SJSA1 (cell line): ENCODE results near the gene TFB1M. TPM values are rescaled to one million over a fixed set of nuclear protein-coding genes. Genes with fewer than 3 reads are reported as not detected.
A peak's percentile ranks its signal among the peaks of the same experiment; 100 is the strongest.
"Not testable (repeated sequence)": the region's sequence is repeated elsewhere in the genome, so short reads cannot be mapped to it uniquely, and the experiment has no call there.

ENCODE experiments used
- DNase-seq, 2 experiments: peaks; one replicate each; pipeline ENCODE4 v3.0.0-alpha.2; 2015 to 2020; ENCODE audit warnings: low spot score in 2 of 2, low read depth in 1 of 2
- H3K27ac ChIP-seq: fragments of 250-450 bp; sonication (Bioruptor Pico); 2 replicates; pipeline ENCODE4 v1.5.1; 2020; ENCODE audit warnings: mild to moderate bottlenecking, moderate library complexity
- H3K27me3 ChIP-seq: fragments of 250-450 bp; sonication (Bioruptor Pico); replicated peaks from 2 replicates; pipeline ENCODE4 v1.5.1; 2020; ENCODE audit warnings: mild to moderate bottlenecking, moderate library complexity
- H3K36me3 ChIP-seq: fragments of 250-450 bp; sonication (Bioruptor Pico); 2 replicates; pipeline ENCODE4 v1.5.1; 2020; ENCODE audit warnings: mild to moderate bottlenecking
- H3K4me1 ChIP-seq: fragments of 250-450 bp; sonication (Bioruptor Pico); replicated peaks from 2 replicates; pipeline ENCODE4 v1.6.1; 2021; ENCODE audit warnings: mild to moderate bottlenecking
- H3K4me3 ChIP-seq: fragments of 250-450 bp; sonication (Bioruptor Pico); 2 replicates; pipeline ENCODE4 v1.5.1; 2020; ENCODE audit warnings: mild to moderate bottlenecking
- H3K9me3 ChIP-seq: fragments of 250-450 bp; sonication (Bioruptor Pico); replicated peaks from 2 replicates; pipeline ENCODE4 v1.5.1; 2020; ENCODE audit warnings: mild to moderate bottlenecking
- total RNA-seq: library from RNA; depleted of rRNA; stranded (reverse); fragments of >200 nt; shearing (Covaris generic); gene quantifications from 2 replicates; pipeline ENCODE4 v1.2.3, GENCODE V29; 2014

Gene TFB1M
- total RNA-seq, 1 experiment from 2014 or later = 15.9 TPM

DNA sequence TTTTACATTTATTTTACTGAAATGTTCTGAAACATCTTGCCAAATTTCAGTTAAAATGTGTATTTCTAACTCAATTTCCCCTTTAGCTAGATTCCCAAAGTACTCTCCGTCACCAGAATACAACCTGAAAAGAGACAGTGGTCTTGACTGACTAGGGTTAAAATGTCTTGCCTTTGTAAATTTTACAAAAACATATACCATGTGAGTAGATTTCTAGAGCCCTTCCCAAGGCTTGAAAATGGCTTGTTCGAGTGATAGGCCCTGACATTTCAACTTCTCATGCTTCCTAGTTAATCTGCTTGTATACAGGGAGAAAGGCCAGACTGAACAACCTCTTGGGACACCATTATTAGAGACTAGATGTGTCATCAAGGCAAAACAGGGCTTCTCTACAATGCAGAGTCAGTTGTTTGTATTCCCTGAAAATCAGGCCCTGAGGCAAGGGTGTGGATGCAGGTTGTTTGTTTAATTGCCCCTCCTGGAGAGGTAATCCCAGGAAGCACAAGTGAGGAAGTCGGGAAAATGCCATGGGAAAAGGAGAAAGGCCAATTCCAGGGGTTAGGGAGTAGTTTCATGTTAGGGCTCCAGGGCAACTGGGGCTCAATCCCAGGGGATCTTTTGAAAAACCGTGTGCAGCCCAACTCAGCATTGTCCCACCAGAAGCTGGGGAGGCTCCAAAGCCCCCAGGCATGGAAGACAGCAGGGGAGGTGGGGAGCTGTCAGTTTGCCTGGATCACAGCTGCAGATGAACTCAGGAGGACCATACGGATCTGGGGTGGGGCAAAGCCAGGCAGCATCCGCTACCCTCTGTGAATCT, 11.6 kb upstream of the TFB1M start:
- DNase-seq = no peak
- H3K9me3 ChIP-seq = no peaks in the 10 kb centered on the region
- no peak overlapping the region for H3K27ac ChIP-seq
- no peaks in the 10 kb centered on the region; the same call in 1 of the 2 replicates for H3K4me1 ChIP-seq
- no peak overlapping the region for H3K4me3 ChIP-seq
- H3K27me3 ChIP-seq = no peaks in the 10 kb centered on the region
- H3K36me3 ChIP-seq = no peaks in the 10 kb centered on the region

DNA sequence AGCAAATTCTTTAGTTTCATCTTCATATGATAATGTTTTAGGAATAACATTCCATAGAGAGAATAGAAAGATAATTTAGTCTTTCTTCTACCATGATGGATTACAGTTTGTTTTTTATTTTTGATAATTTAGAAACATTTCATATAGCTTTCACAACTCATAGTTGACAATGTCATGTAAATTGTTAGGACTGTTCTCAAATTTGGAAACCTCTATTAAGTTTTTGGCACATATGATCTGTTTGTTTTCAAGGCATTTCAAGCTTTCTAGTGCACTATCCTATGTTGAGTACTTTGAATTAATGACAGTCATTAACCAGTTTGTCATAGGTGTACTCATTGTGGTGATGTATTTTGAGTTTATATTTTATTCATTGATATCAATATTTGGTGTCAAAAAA, 10.7 kb upstream of the TFB1M start:
- no peak overlapping the region for H3K27ac ChIP-seq
- H3K27me3 ChIP-seq = no peaks in the 10 kb centered on the region
- no peaks in the 10 kb centered on the region; the same call in 1 of the 2 replicates for H3K4me1 ChIP-seq
- no peaks in the 10 kb centered on the region for H3K36me3 ChIP-seq
- H3K4me3 ChIP-seq = no peak overlapping the region
- no peak for DNase-seq
- no peaks in the 10 kb centered on the region for H3K9me3 ChIP-seq

GRCh38 chr6:155324172-155324571, 9.9 kb upstream of the TFB1M start:
- DNase-seq = no peak
- Histone ChIP-seq H3K9me3 (no peaks in the 10 kb centered on the region), H3K27me3 (no peaks in the 10 kb centered on the region), H3K4me3 (no peak overlapping the region), H3K4me1 (no peaks in the 10 kb centered on the region; the same call in 1 of the 2 replicates), H3K27ac (no peak overlapping the region), H3K36me3 (no peaks in the 10 kb centered on the region)

DNA sequence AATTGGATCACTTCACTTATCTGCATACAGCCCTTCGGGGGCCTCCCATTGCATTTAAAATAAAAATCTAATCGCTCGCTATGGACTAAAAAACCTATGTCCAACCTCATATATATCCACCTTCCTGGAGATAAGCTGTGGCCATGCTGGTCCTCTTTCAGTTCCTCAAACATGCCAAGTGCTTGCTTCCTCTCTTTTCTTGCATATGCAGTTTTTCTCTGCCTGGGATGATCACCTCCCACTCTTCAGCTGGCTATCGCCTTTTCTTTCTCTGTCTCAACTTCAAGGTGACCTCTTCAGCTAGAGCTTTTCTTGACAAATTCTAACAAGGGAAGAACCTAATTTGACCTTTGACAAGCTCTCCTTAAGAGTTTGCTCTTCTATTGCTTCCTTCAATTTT, 5.6 kb upstream of the TFB1M start:
- Histone ChIP-seq H3K27me3 (no peaks in the 10 kb centered on the region), H3K27ac (no peak overlapping the region), H3K4me1 (peaks cover 4% of the 10 kb centered on the region), H3K9me3 (no peaks in the 10 kb centered on the region), H3K4me3 (no peak overlapping the region), H3K36me3 (no peaks in the 10 kb centered on the region)
- DNase-seq = no peak

- Histone ChIP-seq H3K36me3 (peaks cover 5% of the 10 kb centered on the region), H3K4me1 (peaks cover 4% of the 10 kb centered on the region), H3K9me3 (no peaks in the 10 kb centered on the region), H3K27ac (no peak overlapping the region), H3K4me3 (no peak overlapping the region), H3K27me3 (no peaks in the 10 kb centered on the region)
- no peak for DNase-seq
Measured at GRCh38 chr6:155317186-155317585, 2.9 kb upstream of the TFB1M start.

GRCh38 chr6:155316419-155316818, 2.1 kb upstream of the TFB1M start:
- Histone ChIP-seq H3K27ac (no peak overlapping the region), H3K27me3 (no peaks in the 10 kb centered on the region), H3K4me3 (no peak overlapping the region), H3K4me1 (peaks cover 7% of the 10 kb centered on the region), H3K9me3 (no peaks in the 10 kb centered on the region), H3K36me3 (peaks cover 13% of the 10 kb centered on the region)
- no peak for DNase-seq

GRCh38 chr6:155315516-155315871, 1.2 kb upstream of the TFB1M start:
- Histone ChIP-seq H3K4me1 (peaks cover 16% of the 10 kb centered on the region), H3K4me3 (peak overlapping the region; percentile 64), H3K27ac (peak overlapping the region; percentile 56), H3K36me3 (peaks cover 17% of the 10 kb centered on the region), H3K27me3 (no peaks in the 10 kb centered on the region), H3K9me3 (no peaks in the 10 kb centered on the region)
- no peak for DNase-seq

DNA sequence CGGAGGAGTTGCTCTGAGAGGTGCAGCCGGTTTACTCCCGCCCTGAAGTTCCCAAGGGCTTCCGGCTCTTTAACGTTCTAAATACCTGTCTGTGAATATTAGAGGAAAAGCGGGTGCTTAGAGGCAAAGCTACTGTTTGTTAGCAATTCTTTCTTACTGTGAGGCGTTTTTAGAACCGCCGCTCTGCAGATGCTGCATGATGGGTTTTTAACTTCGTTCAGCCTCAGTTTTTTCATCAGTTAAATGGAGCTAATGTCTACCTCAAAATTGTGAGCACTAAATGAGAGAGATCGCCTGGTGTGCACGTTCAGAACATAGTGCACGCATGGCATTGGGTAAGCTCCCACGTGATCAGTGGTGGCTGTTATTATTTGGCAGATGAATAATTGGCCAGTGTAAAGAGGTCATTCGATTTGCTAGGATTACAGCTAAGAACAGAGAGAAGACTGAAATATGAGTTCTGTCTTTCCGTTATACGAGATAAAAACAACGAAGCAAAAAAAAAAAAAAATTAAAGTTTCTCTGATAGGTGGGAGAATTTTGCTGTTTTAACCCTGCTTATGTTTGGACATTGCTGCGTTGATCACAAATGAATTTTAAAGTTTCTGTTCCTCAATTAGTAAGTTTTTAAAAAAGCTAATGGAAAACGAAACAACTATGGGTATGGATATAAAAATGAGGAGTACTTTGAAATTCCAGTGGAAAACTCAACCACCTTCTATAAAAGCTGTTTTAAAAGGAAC, 660 bp upstream of the TFB1M start:
- Histone ChIP-seq H3K27ac (peak overlapping the region; percentile 56), H3K36me3 (peaks cover 22% of the 10 kb centered on the region), H3K4me3 (peak overlapping the region; percentile 64), H3K4me1 (peaks cover 21% of the 10 kb centered on the region), H3K27me3 (no peaks in the 10 kb centered on the region), H3K9me3 (no peaks in the 10 kb centered on the region)
- peak in 1 of 2 experiments; percentile 54 for DNase-seq

DNA sequence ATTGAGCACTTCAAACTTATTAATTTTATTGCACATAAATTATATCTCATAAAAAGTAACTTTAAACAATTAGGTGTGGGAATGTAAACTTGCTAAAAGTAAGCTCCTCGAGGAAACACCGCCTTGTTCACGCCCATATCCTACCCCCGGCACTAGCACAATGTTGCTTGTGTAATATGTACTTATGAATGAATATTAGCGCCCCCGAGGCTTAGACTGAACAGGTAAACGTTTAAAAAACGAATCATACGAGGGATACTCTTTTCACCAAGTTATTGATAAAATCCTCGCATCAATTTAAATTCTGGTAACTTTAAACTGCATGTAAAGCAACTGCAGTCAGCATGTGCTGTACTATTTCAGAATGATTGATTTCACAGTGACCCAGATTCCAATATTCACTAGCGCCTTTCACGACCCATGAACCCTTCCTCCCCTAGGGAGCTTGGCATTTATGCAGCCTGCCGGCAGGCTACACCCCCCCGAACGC, 637 bp downstream of the TFB1M start:
- no peaks in the 10 kb centered on the region for H3K27me3 ChIP-seq
- H3K4me3 ChIP-seq = peak overlapping the region; percentile 64
- peaks cover 27% of the 10 kb centered on the region for H3K4me1 ChIP-seq
- peaks cover 35% of the 10 kb centered on the region for H3K36me3 ChIP-seq
- DNase-seq = no peak
- peak overlapping the region; percentile 38 for H3K27ac ChIP-seq
- H3K9me3 ChIP-seq = no peaks in the 10 kb centered on the region

GRCh38 chr6:155312950-155313349, 1.3 kb downstream of the TFB1M start:
- not testable (repeated sequence) for DNase-seq, H3K4me3 ChIP-seq, H3K9me3 ChIP-seq

GRCh38 chr6:155311583-155311982, 2.7 kb downstream of the TFB1M start:
- Histone ChIP-seq H3K27me3 (no peaks in the 10 kb centered on the region), H3K27ac (no peak overlapping the region), H3K36me3 (peaks cover 52% of the 10 kb centered on the region), H3K4me3 (no peak overlapping the region), H3K9me3 (no peaks in the 10 kb centered on the region), H3K4me1 (peaks cover 27% of the 10 kb centered on the region)
- no peak for DNase-seq

More at GRCh38 chr6:155312950-155313349, 1.3 kb downstream of the TFB1M start:
- Histone ChIP-seq H3K4me1 (peaks cover 27% of the 10 kb centered on the region), H3K36me3 (peaks cover 42% of the 10 kb centered on the region)
- not testable (repeated sequence) for H3K27me3 ChIP-seq, H3K27ac ChIP-seq

DNA sequence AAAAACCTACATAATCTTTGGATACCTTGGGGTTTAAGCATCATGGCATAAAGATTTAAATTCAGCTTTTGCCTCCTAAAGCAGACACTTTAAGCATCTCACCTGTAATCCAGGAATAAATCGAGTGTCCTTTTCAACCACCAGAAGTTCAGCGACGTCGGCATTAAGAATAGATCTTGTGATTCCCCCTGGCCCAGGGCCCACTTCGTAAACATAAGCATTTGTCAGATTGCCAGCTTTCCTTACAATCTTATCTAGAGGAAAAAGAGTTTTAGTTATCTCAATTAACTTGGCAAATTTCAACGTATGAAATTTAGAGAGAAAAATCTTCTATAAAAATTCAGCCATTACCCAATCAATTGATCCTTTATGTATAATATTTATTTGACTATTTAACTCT, 3.2 kb downstream of the TFB1M start:
- Histone ChIP-seq H3K27me3 (no peaks in the 10 kb centered on the region), H3K27ac (peak overlapping the region; percentile 60), H3K36me3 (peaks cover 56% of the 10 kb centered on the region), H3K4me1 (peaks cover 27% of the 10 kb centered on the region), H3K4me3 (no peak overlapping the region), H3K9me3 (no peaks in the 10 kb centered on the region)
- DNase-seq = no peak

DNA sequence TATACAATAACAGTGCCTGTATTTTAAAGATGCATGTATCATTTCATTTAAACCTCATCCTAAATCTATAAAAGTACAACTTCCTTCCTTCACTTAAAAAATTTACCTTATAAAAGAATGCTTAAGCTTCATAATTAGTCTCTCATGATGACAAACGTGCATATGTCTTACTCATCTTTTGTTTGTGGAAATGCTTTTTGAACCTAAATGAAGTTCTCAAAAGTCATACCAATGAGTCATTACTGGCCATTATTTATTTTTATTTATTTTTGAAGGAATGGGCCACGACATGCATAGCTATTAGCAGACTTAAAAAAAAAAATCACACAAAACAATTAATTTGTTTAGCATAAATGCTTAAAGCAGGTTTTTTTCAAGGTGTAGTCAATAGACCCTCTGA, 3.7 kb downstream of the TFB1M start:
- H3K9me3 ChIP-seq = no peaks in the 10 kb centered on the region
- peaks cover 26% of the 10 kb centered on the region for H3K4me1 ChIP-seq
- H3K36me3 ChIP-seq = peaks cover 59% of the 10 kb centered on the region
- no peaks in the 10 kb centered on the region for H3K27me3 ChIP-seq
- peak overlapping the region; percentile 60 for H3K27ac ChIP-seq
- peak in 1 of 2 experiments; percentile 69 for DNase-seq
- no peak overlapping the region for H3K4me3 ChIP-seq

GRCh38 chr6:155309150-155309549, 5.1 kb downstream of the TFB1M start:
- no peaks in the 10 kb centered on the region for H3K9me3 ChIP-seq
- DNase-seq = no peak
- peaks cover 65% of the 10 kb centered on the region for H3K36me3 ChIP-seq
- no peaks in the 10 kb centered on the region for H3K27me3 ChIP-seq
- H3K4me1 ChIP-seq = peaks cover 23% of the 10 kb centered on the region
- no peak overlapping the region for H3K27ac ChIP-seq
- no peak overlapping the region for H3K4me3 ChIP-seq
